Neural progenitor cell (in vitro differentiated cells): ENCODE results near the gene FAM32A. TPM values are rescaled to one million over a fixed set of nuclear protein-coding genes. Genes with fewer than 3 reads are reported as not detected.

Experiments
- DNase-seq: peaks from one replicate; pipeline ENCODE4 v3.0.0-alpha.2; 2016; ENCODE audit warnings: low spot score
- H2AFZ ChIP-seq: fragments of 200-600 bp; sonication (generic); replicated peaks from 2 replicates; pipeline ENCODE4 v1.6.1; 2016; ENCODE audit warnings: antibody characterized with exemption
- H3F3A ChIP-seq: fragments of 200-600 bp; sonication (generic); 2 replicates; pipeline ENCODE4 v1.6.1; 2016; ENCODE audit warnings: antibody characterized with exemption, low read depth
- H3K27ac ChIP-seq: fragments of 200-600 bp; sonication (generic); 2 replicates; pipeline ENCODE4 v1.5.1; 2016; ENCODE audit warnings: mild to moderate bottlenecking
- H3K27me3 ChIP-seq: fragments of 200-600 bp; sonication (generic); 2 replicates; pipeline ENCODE4 v1.6.1; 2016; ENCODE audit warnings: mild to moderate bottlenecking, moderate library complexity
- H3K36me3 ChIP-seq: fragments of 200-600 bp; sonication (generic); 2 replicates; pipeline ENCODE4 v1.5.1; 2016
- H3K4me1 ChIP-seq: fragments of 200-600 bp; sonication (generic); 2 replicates; pipeline ENCODE4 v1.6.1; 2016; ENCODE audit warnings: mixed run types
- H3K4me2 ChIP-seq: fragments of 200-600 bp; sonication (generic); 2 replicates; pipeline ENCODE4 v1.6.1; 2016
- H3K4me3 ChIP-seq: fragments of 200-600 bp; sonication (generic); 2 replicates; pipeline ENCODE4 v1.5.1; 2016
- H3K79me2 ChIP-seq: fragments of 200-600 bp; sonication (generic); 2 replicates; pipeline ENCODE4 v1.6.1; 2016; ENCODE audit warnings: low read depth
- H3K9ac ChIP-seq: fragments of 200-600 bp; sonication (generic); 2 replicates; pipeline ENCODE4 v1.6.1; 2016
- H3K9me3 ChIP-seq: fragments of 200-600 bp; sonication (generic); 2 replicates; pipeline ENCODE4 v1.5.1; 2016; ENCODE audit warnings: low read depth
- H4K20me1 ChIP-seq: fragments of 200-600 bp; sonication (generic); 2 replicates; pipeline ENCODE4 v1.6.1; 2016; ENCODE audit warnings: low read depth
- H3K27ac Mint-ChIP-seq: 3 replicates; pipeline ENCODE4 v1.8.0; 2021; ENCODE audit warnings: mixed read lengths
- H3K27me3 Mint-ChIP-seq: 2 replicates; pipeline ENCODE4 v1.8.0; 2022; ENCODE audit warnings: low read depth, mild to moderate bottlenecking, inconsistent platforms, moderate library complexity, mixed read lengths; ENCODE audit not compliant: insufficient read depth
- H3K36me3 Mint-ChIP-seq: 3 replicates; pipeline ENCODE4 v1.8.0; 2021; ENCODE audit warnings: mixed read lengths
- H3K4me1 Mint-ChIP-seq: 3 replicates; pipeline ENCODE4 v1.8.0; 2021; ENCODE audit warnings: mixed read lengths
- H3K4me3 Mint-ChIP-seq: 3 replicates; pipeline ENCODE4 v1.8.0; 2021; ENCODE audit warnings: mild to moderate bottlenecking, moderate library complexity, mixed read lengths
- H3K9me3 Mint-ChIP-seq: 3 replicates; pipeline ENCODE4 v1.8.0; 2020; ENCODE audit warnings: mixed read lengths
- CTCF ChIP-seq: fragments of 200-600 bp; sonication (generic); IDR thresholded peaks from 2 replicates; pipeline ENCODE4 v1.5.1; 2017; ENCODE audit warnings: antibody characterized with exemption, mild to moderate bottlenecking
- EZH2 ChIP-seq: fragments of 200-600 bp; sonication (generic); IDR thresholded peaks from 2 replicates; pipeline ENCODE4 v1.6.1; 2017; ENCODE audit warnings: antibody characterized with exemption, mild to moderate bottlenecking, moderate library complexity
- EZH2phosphoT487 ChIP-seq: fragments of 200-600 bp; sonication (generic); IDR thresholded peaks from 2 replicates; pipeline ENCODE4 v1.6.1; 2017; ENCODE audit warnings: antibody characterized with exemption
- total RNA-seq: library from RNA; depleted of rRNA; stranded (reverse); fragments of >200 nt; gene quantifications from 2 replicates; pipeline ENCODE4 v1.2.3, GENCODE V29; 2015; ENCODE audit warnings: low replicate concordance

FAM32A gene
- total RNA-seq, 1 donor from 2014 or later: 139 TPM

DNA sequence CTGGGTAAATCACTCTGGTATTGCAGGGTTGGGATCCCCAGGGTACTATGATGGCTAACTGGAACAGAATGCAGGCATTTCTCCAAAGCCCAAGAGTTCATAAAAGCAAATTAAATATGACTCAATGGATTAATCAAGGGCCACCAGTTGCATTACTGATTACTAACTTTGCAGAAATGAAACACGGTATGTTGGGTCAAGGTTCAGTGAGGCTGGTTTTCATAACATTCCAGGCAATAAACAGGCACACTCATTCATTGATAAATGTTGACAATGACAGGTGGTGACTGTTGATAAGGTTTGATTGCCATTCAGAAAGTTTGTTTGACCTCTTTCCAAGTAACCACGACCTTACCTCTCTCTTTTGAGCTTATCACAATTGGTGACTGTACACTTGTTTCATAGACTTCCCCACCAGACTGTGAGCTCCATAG is 12.0 kb downstream of the FAM32A start:
- Histone ChIP-seq H3K9me3 (no peaks in the 10 kb centered on the region), H2AFZ (peak overlapping the region; percentile 74), H3K4me1 (peaks cover 3% of the 10 kb centered on the region), H4K20me1 (peaks cover 14% of the 10 kb centered on the region), H3K4me3 (peak overlapping the region; percentile 84), H3K27me3 (no peaks in the 10 kb centered on the region), H3K27ac (no peak overlapping the region), H3K9ac (peak overlapping the region; percentile 60), H3K36me3 (no peaks in the 10 kb centered on the region), H3F3A (peaks cover 9% of the 10 kb centered on the region), H3K4me2 (peak overlapping the region; percentile 98), H3K79me2 (peaks cover 27% of the 10 kb centered on the region)
- H3K27ac Mint-ChIP-seq: peak overlapping the region; percentile 62
- H3K27me3 Mint-ChIP-seq: peaks cover 2% of the 10 kb centered on the region
- H3K9me3 Mint-ChIP-seq: no peaks in the 10 kb centered on the region
- peaks cover 19% of the 10 kb centered on the region for H3K4me1 Mint-ChIP-seq
- peak overlapping the region; percentile 89 for H3K4me3 Mint-ChIP-seq
- DNase-seq: no peak
- peaks cover 10% of the 10 kb centered on the region for H3K36me3 Mint-ChIP-seq
- no peak for TF ChIP-seq CTCF
- no peak for TF ChIP-seq EZH2
- TF ChIP-seq EZH2phosphoT487: no peak

DNA sequence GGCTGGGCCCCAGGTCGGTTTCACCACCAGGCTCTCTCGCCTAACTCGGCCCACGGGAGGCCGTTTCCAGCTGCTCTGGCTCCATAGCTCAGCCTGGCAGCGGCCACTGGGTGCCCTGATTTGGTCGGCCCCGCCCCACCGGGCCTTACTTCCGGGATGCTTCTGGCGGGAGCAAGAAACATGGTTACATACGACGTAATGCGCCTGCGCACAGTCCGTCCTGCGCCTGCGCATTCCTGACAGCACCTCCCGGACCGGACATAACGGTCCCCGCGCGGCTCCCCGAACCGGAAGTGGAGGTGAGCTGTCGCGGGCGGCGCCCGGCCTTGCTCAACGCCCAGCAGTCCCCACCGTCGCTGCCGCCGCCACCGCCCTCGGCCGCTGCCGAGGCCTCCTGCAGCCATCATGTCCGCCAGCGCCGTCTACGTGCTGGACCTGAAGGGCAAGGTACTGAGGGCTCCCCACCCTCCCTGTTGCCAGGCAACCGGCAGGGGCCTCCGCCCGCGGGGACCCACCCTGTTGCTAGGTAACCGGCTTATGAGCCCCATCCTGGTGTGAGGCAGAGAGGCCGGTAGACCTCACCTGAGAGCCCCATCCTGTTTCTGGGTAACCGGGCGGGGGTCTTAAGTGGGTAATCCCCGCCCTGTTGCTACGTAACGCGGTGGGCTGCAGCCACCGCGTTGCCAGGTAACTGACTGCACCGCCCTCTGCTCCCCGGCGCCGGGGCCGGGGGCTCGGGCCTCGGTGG is 12.6 kb downstream of the FAM32A start, which contains the start of gene AP1M1:
AP1M1 (plus strand) TSS at position 290 of the 748 bp plus-strand sequence; CDS start at position 406, 116 bp downstream.
- Histone ChIP-seq H3K36me3 (no peaks in the 10 kb centered on the region), H3K27me3 (no peaks in the 10 kb centered on the region), H3K27ac (no peak within 1 kb of the TSS), H4K20me1 (peaks cover 14% of the 10 kb centered on the region), H3K9me3 (no peaks in the 10 kb centered on the region), H2AFZ (peak within 1 kb of the TSS; percentile 74), H3K4me2 (peak within 1 kb of the TSS; percentile 98), H3K79me2 (peaks cover 27% of the 10 kb centered on the region), H3F3A (peaks cover 5% of the 10 kb centered on the region), H3K4me1 (peaks cover 3% of the 10 kb centered on the region), H3K4me3 (peak within 1 kb of the TSS; percentile 84), H3K9ac (peak within 1 kb of the TSS; percentile 60)
- no peak for TF ChIP-seq EZH2phosphoT487
- no peak for TF ChIP-seq EZH2
- TF ChIP-seq CTCF: no peak
- peak within 1 kb of the TSS; percentile 89 for H3K4me3 Mint-ChIP-seq
- peak; percentile 97 for DNase-seq
- peaks cover 2% of the 10 kb centered on the region for H3K27me3 Mint-ChIP-seq
- H3K36me3 Mint-ChIP-seq: peaks cover 15% of the 10 kb centered on the region
- H3K4me1 Mint-ChIP-seq: peaks cover 19% of the 10 kb centered on the region
- H3K9me3 Mint-ChIP-seq: no peaks in the 10 kb centered on the region
- H3K27ac Mint-ChIP-seq: peak within 1 kb of the TSS; percentile 62

GRCh38 chr19:16198370-16198651 is 13.1 kb downstream of the FAM32A start:
- Histone ChIP-seq H3K36me3 (no peaks in the 10 kb centered on the region), H3K4me1 (peaks cover 3% of the 10 kb centered on the region), H2AFZ (peak overlapping the region; percentile 44), H3K4me3 (peak overlapping the region; percentile 84), H3K79me2 (peaks cover 27% of the 10 kb centered on the region), H3K27me3 (no peaks in the 10 kb centered on the region), H3K4me2 (peak overlapping the region; percentile 98), H3K9me3 (no peaks in the 10 kb centered on the region), H3K27ac (no peak overlapping the region), H3K9ac (peak overlapping the region; percentile 58), H3F3A (peaks cover 5% of the 10 kb centered on the region), H4K20me1 (peaks cover 14% of the 10 kb centered on the region)
- peaks cover 19% of the 10 kb centered on the region for H3K4me1 Mint-ChIP-seq
- H3K27me3 Mint-ChIP-seq: no peaks in the 10 kb centered on the region
- peaks cover 18% of the 10 kb centered on the region for H3K36me3 Mint-ChIP-seq
- H3K27ac Mint-ChIP-seq: peak overlapping the region; percentile 54
- DNase-seq: no peak
- peak overlapping the region; percentile 89 for H3K4me3 Mint-ChIP-seq
- no peaks in the 10 kb centered on the region for H3K9me3 Mint-ChIP-seq
- no peak for TF ChIP-seq CTCF
- TF ChIP-seq EZH2phosphoT487: no peak
- TF ChIP-seq EZH2: no peak
